GM19193 (cell line): ENCODE measurements around the gene GATA3.
A peak's percentile ranks its signal among the peaks of the same experiment; 100 is the strongest.

Experiments used
- POLR2A ChIP-seq: IDR thresholded peaks from 4 replicates; pipeline ENCODE4 v1.6.1; 2011; ENCODE audit not compliant: insufficient read depth, insufficient read length; ENCODE audit errors: extremely low read depth

The GATA3 gene

DNA sequence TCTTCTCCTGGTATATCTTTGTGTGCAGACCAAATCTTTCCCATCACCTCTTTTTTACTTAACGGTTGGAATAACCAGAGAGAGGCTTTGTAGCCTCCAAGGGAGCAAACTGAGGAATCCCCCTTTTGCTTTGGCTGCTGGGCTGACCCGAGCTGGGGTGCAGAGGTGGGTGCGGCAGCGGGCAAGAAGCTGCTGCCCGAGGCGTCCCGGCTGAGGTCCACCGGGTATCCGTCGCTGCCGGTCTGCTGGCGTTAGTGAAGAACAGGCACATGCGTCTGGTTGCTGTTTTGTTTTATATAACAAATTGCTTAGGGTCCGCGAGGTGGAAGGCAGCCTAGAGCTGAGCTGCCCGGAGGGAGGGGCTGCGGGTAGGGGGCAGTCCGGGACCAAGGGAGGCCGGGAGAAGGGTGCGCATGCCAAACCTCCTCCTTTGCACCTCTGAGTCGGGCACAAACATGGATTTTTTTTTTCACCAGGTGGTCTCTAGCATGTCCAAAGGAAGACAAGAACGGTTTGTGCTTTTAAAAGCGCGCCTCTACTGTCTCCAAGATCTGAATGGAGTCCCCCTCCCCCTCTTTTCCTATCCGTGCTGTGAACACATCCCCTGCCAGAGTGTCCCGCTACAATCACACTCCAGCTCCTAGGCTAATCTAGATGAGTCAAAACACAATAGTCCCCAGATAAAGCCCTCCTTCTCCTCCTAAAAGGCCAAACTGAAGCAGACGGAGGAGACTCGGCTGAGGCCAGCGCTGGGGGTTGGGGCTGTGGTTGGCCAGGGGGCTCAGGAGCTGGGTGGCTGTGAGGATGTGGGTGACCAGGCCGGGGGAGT, 6.8 kb upstream of the GATA3 start:
- TF ChIP-seq POLR2A: no peak

DNA sequence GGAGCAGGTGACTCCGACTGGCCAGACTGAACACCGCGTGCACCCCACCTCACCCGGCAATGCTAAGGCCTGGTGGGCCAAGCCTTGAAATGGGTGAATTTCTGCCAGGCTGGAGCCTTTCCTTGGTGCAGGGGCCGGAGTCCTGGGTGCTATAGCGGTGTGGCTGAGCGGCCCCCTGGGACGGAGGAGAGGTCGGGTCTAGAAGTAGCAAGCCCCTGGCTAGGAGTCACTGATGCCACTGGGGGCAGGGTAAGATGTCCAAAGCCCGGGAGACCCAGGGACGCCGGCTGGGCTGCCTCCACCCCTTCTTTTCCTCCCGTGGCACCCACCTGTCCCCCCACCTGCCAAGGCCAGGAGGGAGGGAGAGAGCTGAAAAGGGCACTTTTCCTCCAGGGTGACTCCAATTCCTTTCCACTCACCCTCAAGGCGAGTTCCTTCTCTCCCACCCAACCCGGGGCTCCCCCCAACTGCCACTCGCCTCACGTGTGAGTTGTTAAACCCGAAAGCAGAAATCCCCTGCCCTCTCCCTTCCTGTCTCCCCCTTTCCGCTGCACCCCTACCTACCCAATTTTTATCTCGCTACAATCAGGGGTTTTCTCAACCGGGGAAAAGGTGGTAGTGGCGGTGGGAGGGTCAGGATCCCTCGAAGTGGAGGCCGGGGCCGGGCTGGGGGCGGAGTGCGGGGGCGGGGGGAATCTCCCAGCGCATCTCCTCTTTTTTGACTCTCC, 6.0 kb upstream of the GATA3 start:
- TF ChIP-seq POLR2A: no peak

DNA sequence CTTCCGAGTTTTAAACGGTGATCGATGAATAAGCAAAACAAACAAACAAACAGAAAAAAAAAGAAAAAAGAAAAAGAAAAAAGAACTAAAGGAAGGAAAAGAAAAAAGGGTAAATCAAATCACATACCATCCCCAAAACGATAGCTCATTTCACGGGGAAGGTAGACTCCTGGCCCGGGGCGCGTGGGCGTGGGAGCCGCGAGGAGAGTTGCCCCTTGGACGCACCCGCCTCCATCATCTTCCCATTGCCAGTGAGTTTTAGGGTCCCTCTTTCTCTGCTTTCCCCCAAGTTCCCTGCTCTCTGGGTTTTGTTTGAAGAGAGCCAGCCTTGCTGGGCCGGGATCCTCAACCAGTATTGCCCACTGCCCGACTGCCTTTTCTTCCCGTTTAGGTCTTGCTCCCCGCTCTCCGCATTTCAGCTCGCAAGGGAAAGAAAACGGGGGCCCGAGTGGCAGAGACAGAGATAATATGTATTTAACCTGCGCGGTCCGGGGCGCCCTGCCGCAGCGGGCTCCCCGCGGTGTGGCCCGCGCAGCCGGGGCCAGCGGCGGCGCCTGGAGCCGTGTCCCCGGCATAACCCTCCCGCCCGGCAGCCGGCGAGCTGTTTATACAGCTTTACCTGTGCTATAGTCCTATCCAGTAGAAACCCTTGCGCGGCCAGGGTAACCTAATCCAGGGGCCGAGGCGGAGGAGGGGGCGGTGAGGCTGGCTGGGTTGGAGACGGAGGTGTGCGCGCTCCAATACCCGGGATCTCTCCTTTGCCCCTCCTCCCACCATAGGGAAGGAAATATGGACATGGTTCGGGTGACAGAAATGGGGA, 5.2 kb upstream of the GATA3 start:
- no peak for TF ChIP-seq POLR2A

DNA sequence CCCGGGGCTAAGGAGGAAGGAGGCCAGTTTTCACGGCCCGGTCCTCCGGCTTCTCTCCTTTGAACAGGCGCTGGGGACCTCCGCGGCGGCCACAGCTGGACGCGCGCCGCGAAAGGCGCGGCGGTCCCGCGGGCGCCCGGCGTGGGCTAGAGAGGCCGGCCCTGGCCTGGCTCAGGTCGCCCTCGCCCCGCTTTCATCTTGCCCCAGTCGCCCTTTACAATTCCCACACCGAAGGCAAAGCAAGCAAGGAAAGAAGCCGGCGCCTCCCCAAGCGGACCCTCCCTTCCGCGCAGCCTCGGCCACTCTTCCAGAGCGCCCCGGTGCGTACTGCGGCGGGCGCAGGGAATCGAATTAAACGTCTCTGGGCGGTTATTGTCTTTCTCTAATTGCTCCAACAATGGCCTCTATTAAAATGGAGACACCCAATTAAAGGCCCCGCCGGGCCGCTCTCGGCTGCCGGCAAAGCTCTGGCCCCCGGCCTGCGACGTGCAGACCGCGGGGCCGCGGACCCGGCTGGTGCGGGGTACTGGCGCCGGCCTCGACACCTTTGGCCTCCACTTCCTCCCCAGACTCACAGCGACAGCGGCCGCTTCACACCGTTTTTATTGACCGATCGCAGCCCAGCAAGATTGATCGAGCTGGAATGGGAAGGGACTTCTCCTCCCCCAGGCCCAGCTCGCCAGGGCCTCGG, 4.5 kb upstream of the GATA3 start:
- no peak for TF ChIP-seq POLR2A

DNA sequence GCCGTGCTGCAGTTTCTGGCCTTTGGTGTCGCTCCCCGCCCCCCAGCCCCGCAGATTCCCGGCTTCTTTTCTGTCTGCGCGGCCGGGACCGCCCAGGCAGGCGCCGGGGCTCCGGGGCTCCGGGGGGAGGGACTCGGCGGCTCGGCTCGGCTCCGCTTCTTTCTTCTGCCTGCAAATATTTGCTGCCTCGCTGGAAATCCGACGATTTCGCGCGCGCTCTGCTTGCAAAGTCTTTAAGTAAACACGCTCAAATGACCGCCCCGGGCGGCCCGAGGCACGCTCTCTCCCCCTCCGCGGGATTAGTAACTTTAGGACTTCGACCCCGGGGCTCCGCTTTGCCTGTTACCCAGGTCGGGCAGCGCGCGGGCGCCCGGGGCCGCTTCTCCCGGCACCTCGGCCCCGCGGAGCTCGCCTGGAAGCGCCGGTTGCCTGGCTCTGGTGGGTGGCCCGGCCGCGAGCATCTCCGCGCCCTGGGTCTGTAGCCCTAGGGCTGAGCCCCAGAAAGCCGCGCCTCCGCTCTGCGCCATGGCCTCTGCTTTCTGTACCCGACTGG, 3.9 kb upstream of the GATA3 start:
- TF ChIP-seq POLR2A: no peak

DNA sequence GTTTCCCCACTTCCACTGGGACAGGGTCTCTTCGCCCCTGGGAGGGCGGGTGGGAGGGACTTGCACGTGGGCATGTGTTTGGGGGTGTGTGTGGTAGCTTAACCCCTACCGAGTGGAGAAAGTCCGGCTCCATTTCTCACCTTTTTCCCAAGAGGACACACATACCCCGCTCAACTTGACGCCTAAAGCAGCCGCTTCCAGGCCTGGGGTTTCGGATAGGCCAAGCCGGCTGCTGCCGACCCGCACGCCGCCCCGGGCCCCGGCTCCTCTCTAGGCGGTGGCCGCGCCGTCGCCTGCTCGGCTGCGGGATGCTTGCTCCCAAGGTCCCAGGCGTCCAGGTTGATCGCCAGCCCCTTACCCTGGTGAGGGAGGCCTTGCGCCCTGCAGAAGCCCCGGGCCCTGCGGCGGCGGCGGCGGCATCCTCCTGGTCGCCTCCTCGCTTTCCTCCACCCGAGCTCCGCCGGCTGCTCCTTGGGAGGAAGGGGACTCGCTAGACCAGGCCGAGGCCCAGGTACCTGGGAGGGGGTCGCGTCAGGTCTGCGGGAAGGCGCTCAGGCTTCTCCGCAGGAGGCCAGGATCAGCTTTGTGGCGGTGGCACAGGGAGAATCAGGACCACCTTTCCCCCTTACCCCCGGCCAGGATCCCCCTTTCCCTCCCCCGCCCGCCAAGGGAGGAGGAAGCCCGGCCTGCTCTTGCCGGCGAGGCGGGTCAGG, 3.2 kb upstream of the GATA3 start:
- TF ChIP-seq POLR2A: no peak

DNA sequence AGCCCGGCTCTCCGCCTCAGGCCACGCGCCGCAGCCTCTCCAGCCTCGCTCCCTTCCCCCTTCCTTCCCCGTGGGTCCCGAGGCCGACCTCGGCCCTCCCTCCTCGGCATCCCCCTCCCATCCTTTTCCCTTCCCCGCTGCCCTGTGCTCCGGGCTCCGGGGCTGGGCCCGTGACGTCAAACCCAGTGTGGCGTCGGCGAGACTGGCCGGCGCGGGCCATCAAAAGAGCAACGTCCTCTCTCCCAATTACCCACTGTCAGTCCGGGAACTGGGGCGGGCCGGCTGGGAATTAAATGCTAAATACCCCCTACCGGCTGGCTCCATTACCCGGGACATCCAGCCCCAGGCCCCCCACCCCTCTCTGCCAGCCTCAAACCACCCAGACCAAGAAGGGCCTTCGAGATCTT, 2.6 kb upstream of the GATA3 start:
- no peak for TF ChIP-seq POLR2A

DNA sequence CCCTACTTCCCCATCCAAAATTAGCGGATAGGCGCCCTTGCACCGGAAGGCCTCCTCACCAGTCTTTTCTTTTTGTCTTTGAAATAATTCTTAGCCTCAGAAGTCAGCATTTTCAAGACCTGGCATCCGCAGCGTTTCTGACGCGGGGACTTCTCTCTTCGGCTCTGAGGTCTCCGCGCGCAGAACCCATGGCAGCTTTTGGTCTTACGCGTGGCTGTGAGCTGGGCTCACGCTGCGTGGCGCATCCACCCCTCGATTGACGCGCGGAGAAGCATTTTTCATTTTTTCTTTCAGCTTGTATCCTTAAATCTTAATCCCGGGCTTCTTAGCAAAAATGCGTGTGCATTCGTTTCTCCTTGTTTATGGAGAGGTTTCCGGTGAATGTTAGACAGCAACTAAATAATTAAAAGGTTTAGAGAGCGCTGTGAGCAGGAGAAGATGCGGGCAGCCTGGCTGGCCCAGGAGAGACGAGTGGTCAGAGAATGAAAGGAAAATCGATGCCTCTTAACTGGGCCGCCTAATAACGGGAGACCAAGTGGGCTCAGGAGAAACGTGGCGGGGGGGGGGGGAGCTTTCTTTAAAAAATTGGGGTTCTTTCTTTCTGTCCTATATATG, 2.0 kb upstream of the GATA3 start:
- no peak for TF ChIP-seq POLR2A

DNA sequence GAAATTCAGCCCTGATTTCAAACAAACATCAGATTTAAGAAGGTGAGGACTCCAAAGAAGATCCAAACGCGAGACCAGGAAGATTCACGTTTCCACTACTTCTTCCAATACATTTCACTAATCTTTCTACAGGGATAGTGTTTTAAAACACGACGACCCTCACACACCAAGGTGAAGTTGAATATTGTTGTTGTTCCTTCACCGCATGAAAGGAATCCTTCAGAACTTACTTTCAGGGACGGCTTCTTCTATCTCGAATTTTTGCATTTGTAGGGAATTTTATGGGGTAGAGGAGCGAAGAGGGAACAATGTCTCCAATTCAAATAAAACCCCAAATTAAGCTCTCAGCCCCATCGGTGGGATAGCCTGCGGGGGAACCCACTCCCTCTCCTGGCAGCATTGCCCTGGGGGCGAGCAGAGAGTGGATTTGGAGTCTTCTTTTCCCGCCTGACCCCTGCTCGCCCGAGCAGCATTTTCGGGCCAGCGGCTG, 1.5 kb upstream of the GATA3 start:
- TF ChIP-seq POLR2A: no peak

DNA sequence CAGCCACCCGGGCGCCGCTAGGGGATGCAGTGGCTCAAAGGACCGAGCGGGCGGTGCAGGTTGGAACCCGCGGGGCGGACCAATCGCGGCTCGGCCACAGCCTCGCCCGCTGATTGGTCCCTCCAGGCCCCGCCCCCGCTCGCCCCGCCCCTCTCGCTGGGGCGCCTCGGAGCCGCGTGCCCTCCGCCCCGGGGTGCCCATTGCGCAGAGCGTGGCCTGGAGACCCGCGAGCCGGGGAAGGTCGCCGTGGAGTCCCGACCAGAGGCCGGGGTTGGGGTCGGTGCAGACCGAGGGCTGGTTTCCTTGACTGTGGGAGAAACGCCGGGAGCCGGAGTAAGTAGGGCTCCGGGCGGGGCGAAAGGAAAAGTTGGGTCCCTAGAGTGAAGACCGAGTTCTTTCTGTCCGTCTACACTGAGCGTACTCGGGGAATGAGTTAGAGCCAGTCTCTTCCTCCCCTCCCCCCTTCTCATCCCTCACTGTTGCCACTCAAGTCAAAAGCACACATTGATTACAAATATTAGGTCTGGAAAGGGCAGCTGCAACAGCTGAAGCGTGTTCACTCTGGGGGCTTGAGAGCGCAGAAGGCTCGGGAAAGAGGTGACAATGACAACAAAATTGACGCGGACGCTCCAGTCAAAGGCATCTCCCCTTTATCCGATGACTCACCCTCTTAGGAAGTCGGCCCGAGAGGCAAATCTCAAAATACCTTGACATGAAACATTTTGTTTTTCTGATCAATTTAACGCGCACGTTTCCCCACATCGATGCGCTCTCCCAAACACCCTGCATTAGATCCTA, 843 bp upstream of the GATA3 start:
- no peak for TF ChIP-seq POLR2A

DNA sequence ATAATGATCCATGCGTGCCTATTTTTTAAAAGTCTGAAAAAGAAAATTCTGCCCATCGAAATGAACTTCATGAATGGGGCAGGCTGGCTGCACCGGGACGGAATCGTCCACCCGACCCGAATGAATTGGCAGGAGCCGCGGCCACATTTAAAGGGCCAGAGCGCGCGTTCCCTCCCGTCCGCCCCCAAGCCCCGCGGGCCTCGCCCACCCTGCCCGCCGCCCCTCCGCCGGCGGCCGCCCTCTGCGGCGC, 319 bp upstream of the GATA3 start:
- TF ChIP-seq POLR2A: no peak

DNA sequence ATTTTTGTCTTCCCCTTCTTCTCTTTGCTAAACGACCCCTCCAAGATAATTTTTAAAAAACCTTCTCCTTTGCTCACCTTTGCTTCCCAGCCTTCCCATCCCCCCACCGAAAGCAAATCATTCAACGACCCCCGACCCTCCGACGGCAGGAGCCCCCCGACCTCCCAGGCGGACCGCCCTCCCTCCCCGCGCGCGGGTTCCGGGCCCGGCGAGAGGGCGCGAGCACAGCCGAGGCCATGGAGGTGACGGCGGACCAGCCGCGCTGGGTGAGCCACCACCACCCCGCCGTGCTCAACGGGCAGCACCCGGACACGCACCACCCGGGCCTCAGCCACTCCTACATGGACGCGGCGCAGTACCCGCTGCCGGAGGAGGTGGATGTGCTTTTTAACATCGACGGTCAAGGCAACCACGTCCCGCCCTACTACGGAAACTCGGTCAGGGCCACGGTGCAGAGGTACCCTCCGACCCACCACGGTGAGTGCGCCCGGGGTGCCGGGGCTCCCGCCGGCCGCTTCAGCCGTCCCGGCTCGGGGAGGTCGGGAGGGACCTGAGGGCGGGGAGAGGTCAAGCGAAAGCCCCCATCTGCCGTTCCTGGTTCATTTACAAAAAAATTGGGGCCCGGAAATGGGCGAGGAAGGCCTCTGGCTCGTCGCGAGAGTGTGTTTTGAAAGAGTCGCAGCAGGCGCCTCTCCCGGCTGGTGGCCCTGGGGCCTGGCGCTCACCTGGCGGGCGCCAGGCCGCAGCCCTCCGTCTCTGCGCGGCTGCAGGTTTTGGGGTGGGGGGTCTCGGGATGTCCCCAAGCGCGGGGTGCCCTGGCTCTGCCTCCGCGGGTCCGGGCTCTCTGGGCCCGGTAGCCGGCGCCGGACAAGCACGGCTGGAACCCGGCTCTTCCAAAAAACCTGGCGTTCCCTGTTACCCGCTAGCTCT, 1.2 kb downstream of the GATA3 start:
- peak; percentile 56 for TF ChIP-seq POLR2A

DNA sequence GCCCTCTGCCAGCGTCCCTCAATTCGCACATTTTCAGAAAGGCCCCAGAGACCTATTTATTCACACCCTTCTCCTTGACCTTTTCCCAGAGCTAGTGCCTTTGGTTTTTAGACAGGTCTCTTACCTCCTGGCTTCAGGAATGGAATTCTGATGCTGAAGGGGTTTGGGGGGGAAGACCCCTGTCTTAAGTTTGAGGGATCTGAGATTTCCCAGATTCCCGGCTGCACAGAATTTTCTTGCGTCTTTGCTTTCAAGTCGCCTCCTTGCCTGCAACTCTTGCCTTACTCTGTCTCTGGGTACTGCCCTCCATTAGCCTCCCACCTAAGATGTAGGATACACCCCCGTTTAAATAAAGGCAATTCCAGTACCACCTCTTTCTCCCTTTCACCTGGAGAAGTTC, 1.9 kb downstream of the GATA3 start:
- no peak for TF ChIP-seq POLR2A
